ENCODE data around the gene STX17.

GRCh38 chr9:99948896-99949295 is 42.4 kb downstream of the STX17 start:
- TF ChIP-seq, protein P1, sequence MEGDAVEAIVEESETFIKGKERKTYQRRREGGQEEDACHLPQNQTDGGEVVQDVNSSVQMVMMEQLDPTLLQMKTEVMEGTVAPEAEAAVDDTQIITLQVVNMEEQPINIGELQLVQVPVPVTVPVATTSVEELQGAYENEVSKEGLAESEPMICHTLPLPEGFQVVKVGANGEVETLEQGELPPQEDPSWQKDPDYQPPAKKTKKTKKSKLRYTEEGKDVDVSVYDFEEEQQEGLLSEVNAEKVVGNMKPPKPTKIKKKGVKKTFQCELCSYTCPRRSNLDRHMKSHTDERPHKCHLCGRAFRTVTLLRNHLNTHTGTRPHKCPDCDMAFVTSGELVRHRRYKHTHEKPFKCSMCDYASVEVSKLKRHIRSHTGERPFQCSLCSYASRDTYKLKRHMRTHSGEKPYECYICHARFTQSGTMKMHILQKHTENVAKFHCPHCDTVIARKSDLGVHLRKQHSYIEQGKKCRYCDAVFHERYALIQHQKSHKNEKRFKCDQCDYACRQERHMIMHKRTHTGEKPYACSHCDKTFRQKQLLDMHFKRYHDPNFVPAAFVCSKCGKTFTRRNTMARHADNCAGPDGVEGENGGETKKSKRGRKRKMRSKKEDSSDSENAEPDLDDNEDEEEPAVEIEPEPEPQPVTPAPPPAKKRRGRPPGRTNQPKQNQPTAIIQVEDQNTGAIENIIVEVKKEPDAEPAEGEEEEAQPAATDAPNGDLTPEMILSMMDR (IDR thresholded peaks at IDR 0.05) = no peak
- TF ChIP-seq POLR2A (IDR thresholded peaks at IDR 0.05) = no peak
